Liver (tissue), 9 donors: ENCODE measurements around the gene EIF4E. TPM values are rescaled to one million over a fixed set of nuclear protein-coding genes. Genes with fewer than 3 reads are reported as not detected.

ENCODE experiments used
- DNase-seq: peaks from one replicate; pipeline ENCODE4 v3.0.0-alpha.2; 2017; ENCODE audit warnings: low spot score
- H3K27ac ChIP-seq, 2 donors: one replicate each; pipeline ENCODE4 v1.7.0; 2013; ENCODE audit warnings: inconsistent platforms in 2 of 2, low read length in 2 of 2, control low read depth in 1 of 2, low read depth in 1 of 2, mild to moderate bottlenecking in 1 of 2
- H3K27me3 ChIP-seq, 4 donors: one replicate each; pipeline versions ENCODE4 v1.6.1 to v1.7.0; 2013; ENCODE audit warnings: low read length in 3 of 4, inconsistent platforms in 1 of 4, mild to moderate bottlenecking in 1 of 4, moderate library complexity in 1 of 4; ENCODE audit not compliant: control insufficient read depth in 4 of 4, insufficient read depth in 4 of 4
- H3K36me3 ChIP-seq, 4 donors: one replicate each; pipeline versions ENCODE4 v1.6.1 to v1.7.0; 2013; ENCODE audit warnings: low read length in 3 of 4, mild to moderate bottlenecking in 3 of 4, low read depth in 1 of 4, moderate library complexity in 1 of 4; ENCODE audit not compliant: control insufficient read depth in 4 of 4, insufficient read depth in 3 of 4
- H3K4me1 ChIP-seq, 4 donors: one replicate each; pipeline versions ENCODE4 v1.6.1 to v1.7.0; 2013; ENCODE audit warnings: low read length in 3 of 4, mild to moderate bottlenecking in 3 of 4, moderate library complexity in 1 of 4; ENCODE audit not compliant: control insufficient read depth in 4 of 4, insufficient read depth in 4 of 4
- H3K4me3 ChIP-seq, 3 donors: one replicate each; pipeline versions ENCODE4 v1.6.1 to v1.7.0; 2013; ENCODE audit warnings: low read length in 3 of 3, control low read depth in 1 of 3, low read depth in 1 of 3, mild to moderate bottlenecking in 1 of 3
- H3K9ac ChIP-seq, 2 donors: one replicate each; pipeline ENCODE4 v1.7.0; 2013; ENCODE audit warnings: low read length in 2 of 2, mild to moderate bottlenecking in 2 of 2, moderate library complexity in 2 of 2, control low read depth in 1 of 2, low read depth in 1 of 2
- H3K9me3 ChIP-seq, 4 donors: one replicate each; pipeline versions ENCODE4 v1.6.1 to v1.7.0; 2013; ENCODE audit warnings: low read length in 3 of 4; ENCODE audit not compliant: control insufficient read depth in 4 of 4
- ATF3 ChIP-seq: IDR thresholded peaks from 2 replicates; pipeline ENCODE4 v1.6.1; 2016; ENCODE audit warnings: antibody characterized with exemption
- CTCF ChIP-seq: fragments of 150-350 bp; IDR thresholded peaks from 2 replicates; pipeline ENCODE4 v1.5.1; 2017; ENCODE audit warnings: improper control_type of control experiment, low read depth, low read length; ENCODE audit not compliant: missing input control
- FOXA1 ChIP-seq: IDR thresholded peaks from 2 replicates; pipeline ENCODE4 v1.6.1; 2016; ENCODE audit warnings: antibody characterized with exemption
- GABPA ChIP-seq, 2 donors: IDR thresholded peaks in 1 of 2; conservative IDR thresholded peaks in 1 of 2; 2 replicates each; pipeline ENCODE4 v1.6.1; 2016; ENCODE audit warnings: antibody characterized with exemption in 2 of 2, mild to moderate bottlenecking in 1 of 2, moderate library complexity in 1 of 2
- HNF4G ChIP-seq: IDR thresholded peaks from 2 replicates; pipeline ENCODE4 v1.6.1; 2016; ENCODE audit warnings: antibody characterized with exemption
- JUND ChIP-seq, 2 donors: IDR thresholded peaks; 2 replicates each; pipeline ENCODE4 v1.6.1; 2016; ENCODE audit warnings: antibody characterized with exemption in 2 of 2
- NR2F2 ChIP-seq: IDR thresholded peaks from 2 replicates; pipeline ENCODE4 v1.6.1; 2016; ENCODE audit warnings: antibody characterized with exemption
- RAD21 ChIP-seq, 2 donors: IDR thresholded peaks; 2 replicates each; pipeline ENCODE4 v1.6.1; 2016; ENCODE audit warnings: antibody characterized with exemption in 2 of 2, mild to moderate bottlenecking in 2 of 2
- RXRA ChIP-seq, 2 donors: IDR thresholded peaks; 2 replicates each; pipeline ENCODE4 v1.6.1; 2017 to 2018; ENCODE audit warnings: antibody characterized with exemption in 2 of 2, mild to moderate bottlenecking in 1 of 2
- TAF1 ChIP-seq: conservative IDR thresholded peaks from 2 replicates; pipeline ENCODE4 v1.6.1; 2016; ENCODE audit warnings: antibody characterized with exemption, mild to moderate bottlenecking
- YY1 ChIP-seq: IDR thresholded peaks from 2 replicates; pipeline ENCODE4 v1.6.1; 2016; ENCODE audit warnings: antibody characterized with exemption, mild to moderate bottlenecking
- ZBTB33 ChIP-seq: IDR thresholded peaks from 2 replicates; pipeline ENCODE4 v1.6.1; 2016; ENCODE audit warnings: antibody characterized with exemption
- WGBS: extraction: QIAGEN DNeasy Blood & Tissue Kit; methylation state at CpG from one replicate; pipeline ENCODE4 v1.1.7; 2013; 5-methylcytosine and 5-hydroxymethylcytosine counted together
- polyA plus RNA-seq, 2 donors: library from polyadenylated mRNA; stranded (reverse) in 1 of 2; unstranded in 1 of 2; fragments of 200-250 nt in 1 of 2; fragments of >200 nt in 1 of 2; fragmentation: Nextera tagmentation in 1 of 2; extraction: Ambion mirVana in 1 of 2; gene quantifications; one replicate each; pipeline versions ENCODE4 v1.2.1 to v1.2.3, GENCODE V29; 2013 to 2015
- total RNA-seq, 2 donors: library from RNA; depleted of rRNA; stranded (reverse); fragments of >200 nt; gene quantifications; one replicate each; pipeline ENCODE4 v1.2.3, GENCODE V29; 2014
- donor health status: healthy.
- donor health status: healthy.
- donor health status: healthy.
- donor health status: healthy.
- donor health status: healthy.

EIF4E gene
- total and polyA plus RNA-seq, 4 donors = 32.0 to 64.6 (median 52.2) TPM

- no peak overlapping the region for H3K4me3 ChIP-seq
- no peak overlapping the region for H3K27ac ChIP-seq
- no peaks in the 10 kb centered on the region for H3K9me3 ChIP-seq
- no peak for TF ChIP-seq RXRA (IDR thresholded peaks at IDR 0.05)
- TF ChIP-seq GABPA (IDR thresholded peaks at IDR 0.05 in 1 of 2, conservative IDR thresholded peaks at IDR 0.05 in 1 of 2) = no peak
- no peak for TF ChIP-seq RAD21 (IDR thresholded peaks at IDR 0.05)
- TF ChIP-seq ZBTB33 = no peak
- TF ChIP-seq CTCF = no peak
- TF ChIP-seq TAF1 = no peak
- no peak for TF ChIP-seq ATF3
- 88% methylated on average over 5 of the region's 5 CpGs for WGBS
- no peaks in the 10 kb centered on the region for H3K36me3 ChIP-seq
- no peaks in the 10 kb centered on the region for H3K27me3 ChIP-seq
- no peak overlapping the region for H3K9ac ChIP-seq
- no peak for DNase-seq
- H3K4me1 ChIP-seq = peaks cover 0 to 4% (median 3%) of the 10 kb centered on the region in 4 donors
Measured at GRCh38 chr4:98909646-98910401, 19.1 kb downstream of the EIF4E start.

GRCh38 chr4:98908703-98909262 is 20.1 kb downstream of the EIF4E start:
- no peaks in the 10 kb centered on the region for H3K9me3 ChIP-seq

More at GRCh38 chr4:98908703-98909262, 20.1 kb downstream of the EIF4E start:
- Histone ChIP-seq H3K9ac (no peak overlapping the region), H3K27ac (no peak overlapping the region), H3K36me3 (no peaks in the 10 kb centered on the region), H3K4me1 (peaks cover 0 to 7% (median 1%) of the 10 kb centered on the region in 4 donors), H3K27me3 (no peaks in the 10 kb centered on the region), H3K4me3 (no peak overlapping the region)
- DNase-seq = no peak
- 71% methylated on average over 2 of the region's 2 CpGs for WGBS
- TF ChIP-seq ATF3 (no peak), HNF4G (no peak), RAD21 (IDR thresholded peaks at IDR 0.05) (no peak), ZBTB33 (no peak), JUND (IDR thresholded peaks at IDR 0.05) (no peak), FOXA1 (no peak), CTCF (no peak), YY1 (no peak), NR2F2 (no peak)
